Immature natural killer cell (primary cell): ENCODE data around the gene PRPF6. TPM values are rescaled to one million over a fixed set of nuclear protein-coding genes. Genes with fewer than 3 reads are reported as not detected.

Experiments used
- DNase-seq, 3 donors: peaks; one replicate each; pipeline ENCODE4 v3.0.0; 2022; ENCODE audit warnings: mixed read lengths in 1 of 3
- H3K27ac Mint-ChIP-seq, 6 donors: one replicate each; pipeline ENCODE4 v1.8.0; 2020; ENCODE audit warnings: mixed read lengths in 6 of 6, mild to moderate bottlenecking in 5 of 6, inconsistent platforms in 4 of 6, moderate library complexity in 3 of 6
- H3K27me3 Mint-ChIP-seq, 3 donors: one replicate each; pipeline ENCODE4 v1.8.0; 2020 to 2021; ENCODE audit warnings: low read depth in 3 of 3, mild to moderate bottlenecking in 3 of 3, mixed read lengths in 3 of 3, moderate library complexity in 3 of 3, inconsistent platforms in 1 of 3
- H3K36me3 Mint-ChIP-seq, 3 donors: one replicate each; pipeline ENCODE4 v1.8.0; 2020; ENCODE audit warnings: mixed read lengths in 3 of 3, inconsistent platforms in 2 of 3, mild to moderate bottlenecking in 2 of 3
- H3K4me1 Mint-ChIP-seq, 2 donors: one replicate each; pipeline ENCODE4 v1.8.0; 2020; ENCODE audit warnings: inconsistent platforms in 2 of 2, mild to moderate bottlenecking in 2 of 2, mixed read lengths in 2 of 2, moderate library complexity in 1 of 2
- H3K4me3 Mint-ChIP-seq, 5 donors: one replicate each; pipeline ENCODE4 v1.8.0; 2020; ENCODE audit warnings: mild to moderate bottlenecking in 5 of 5, mixed read lengths in 5 of 5, inconsistent platforms in 3 of 5, moderate library complexity in 3 of 5
- H3K9me3 Mint-ChIP-seq, 6 donors: one replicate each; pipeline ENCODE4 v1.8.0; 2020; ENCODE audit warnings: mild to moderate bottlenecking in 6 of 6, mixed read lengths in 6 of 6, inconsistent platforms in 4 of 6, moderate library complexity in 3 of 6
- polyA plus RNA-seq, 3 donors: library from polyadenylated mRNA; unstranded; fragments of 300-500 nt; fragmentation: Illumina TruSeq; gene quantifications; one replicate each; pipeline ENCODE4 v1.2.3, GENCODE V29; 2021

PRPF6 gene
- polyA plus RNA-seq, 3 donors from 2014 or later, result 52.6 to 94.4 (median 63.1) TPM

- Mint-ChIP-seq H3K9me3 (no peaks in the 10 kb centered on the region), H3K27ac (peak overlapping the region in 2 of 6 donors; percentile 23 to 39)
- no peak for DNase-seq
Observed at GRCh38 chr20:64075556-64075955, 94.6 kb downstream of the PRPF6 start.

GRCh38 chr20:64076061-64076997 is 95.4 kb downstream of the PRPF6 start:
- peaks cover 16 to 25% of the 10 kb centered on the region in 2 donors for H3K4me1 Mint-ChIP-seq
- no peak for DNase-seq
- peaks cover 0 to 2% (median 0%) of the 10 kb centered on the region in 3 donors for H3K27me3 Mint-ChIP-seq
- no peaks in the 10 kb centered on the region for H3K9me3 Mint-ChIP-seq
- peak overlapping the region in 2 of 6 donors; percentile 23 to 86 for H3K27ac Mint-ChIP-seq
- peak overlapping the region in 1 of 5 donors; percentile 29 for H3K4me3 Mint-ChIP-seq
- H3K36me3 Mint-ChIP-seq, result peaks cover 0 to 3% (median 3%) of the 10 kb centered on the region in 3 donors

More at GRCh38 chr20:64075556-64075955, 94.6 kb downstream of the PRPF6 start:
- peaks cover 13 to 23% of the 10 kb centered on the region in 2 donors for H3K4me1 Mint-ChIP-seq
- peak overlapping the region in 1 of 5 donors; percentile 30 for H3K4me3 Mint-ChIP-seq
- peaks cover 0 to 2% (median 0%) of the 10 kb centered on the region in 3 donors for H3K27me3 Mint-ChIP-seq
- H3K36me3 Mint-ChIP-seq, result peaks cover 0 to 3% (median 3%) of the 10 kb centered on the region in 3 donors

GRCh38 chr20:64077094-64077493 is 96.2 kb downstream of the PRPF6 start:
- H3K27me3 Mint-ChIP-seq, result peaks cover 0 to 5% (median 0%) of the 10 kb centered on the region in 3 donors
- no peaks in the 10 kb centered on the region for H3K9me3 Mint-ChIP-seq
- peak overlapping the region; percentile 88 to 93 (median 91) for H3K4me3 Mint-ChIP-seq
- peak in 1 of 3 donors; percentile 16 for DNase-seq
- peaks cover 16 to 25% of the 10 kb centered on the region in 2 donors for H3K4me1 Mint-ChIP-seq
- peak overlapping the region in 5 of 6 donors; percentile 61 to 93 (median 80) for H3K27ac Mint-ChIP-seq
- peaks cover 0 to 3% (median 3%) of the 10 kb centered on the region in 3 donors for H3K36me3 Mint-ChIP-seq

- Mint-ChIP-seq H3K27ac (peak overlapping the region; percentile 65 to 93 (median 80)), H3K27me3 (peaks cover 0 to 5% (median 0%) of the 10 kb centered on the region in 3 donors), H3K36me3 (peaks cover 0 to 3% (median 3%) of the 10 kb centered on the region in 3 donors), H3K4me3 (peak overlapping the region; percentile 88 to 93 (median 91)), H3K4me1 (peaks cover 16 to 26% of the 10 kb centered on the region in 2 donors), H3K9me3 (no peaks in the 10 kb centered on the region)
- no peak for DNase-seq
Observed at GRCh38 chr20:64077541-64077875, 96.6 kb downstream of the PRPF6 start.

- no peaks in the 10 kb centered on the region for H3K9me3 Mint-ChIP-seq
- peaks cover 0 to 5% (median 0%) of the 10 kb centered on the region in 3 donors for H3K27me3 Mint-ChIP-seq
- DNase-seq, result peak; percentile 48 to 62 (median 53)
- peaks cover 0 to 3% (median 2%) of the 10 kb centered on the region in 3 donors for H3K36me3 Mint-ChIP-seq
- peaks cover 20 to 29% of the 10 kb centered on the region in 2 donors for H3K4me1 Mint-ChIP-seq
- H3K4me3 Mint-ChIP-seq, result peak overlapping the region; percentile 88 to 93 (median 91)
- peak overlapping the region; percentile 65 to 93 (median 80) for H3K27ac Mint-ChIP-seq
Observed at GRCh38 chr20:64077876-64078551, 97.1 kb downstream of the PRPF6 start.

GRCh38 chr20:64078934-64079272 is 98.0 kb downstream of the PRPF6 start:
- no peaks in the 10 kb centered on the region for H3K36me3 Mint-ChIP-seq
- H3K4me3 Mint-ChIP-seq, result peak overlapping the region; percentile 88 to 93 (median 91)
- H3K4me1 Mint-ChIP-seq, result peaks cover 21 to 32% of the 10 kb centered on the region in 2 donors
- H3K9me3 Mint-ChIP-seq, result no peaks in the 10 kb centered on the region
- DNase-seq, result no peak
- H3K27me3 Mint-ChIP-seq, result peaks cover 0 to 5% (median 0%) of the 10 kb centered on the region in 3 donors
- peak overlapping the region; percentile 65 to 93 (median 80) for H3K27ac Mint-ChIP-seq

- peak; percentile 68 to 70 (median 69) for DNase-seq
- peak within 1 kb of the TSS; percentile 79 to 93 (median 88) for H3K27ac Mint-ChIP-seq
- peak within 1 kb of the TSS; percentile 88 to 93 (median 91) for H3K4me3 Mint-ChIP-seq
- peaks cover 25 to 35% of the 10 kb centered on the region in 2 donors for H3K4me1 Mint-ChIP-seq
- H3K36me3 Mint-ChIP-seq, result no peaks in the 10 kb centered on the region
- H3K9me3 Mint-ChIP-seq, result no peaks in the 10 kb centered on the region
- peaks cover 0 to 8% (median 2%) of the 10 kb centered on the region in 3 donors for H3K27me3 Mint-ChIP-seq
Observed at GRCh38 chr20:64079273-64080012, 98.5 kb downstream of the PRPF6 start, which contains the start of gene RGS19. RGS19 (minus strand) TSS chr20:64079518; CDS start chr20:64076886, 2,632 bp downstream.

GRCh38 chr20:64080013-64080812 is 99.3 kb downstream of the PRPF6 start, which contains the start of gene OPRL1:
OPRL1 (plus strand) TSS chr20:64080082; CDS start chr20:64092721, 12,639 bp downstream.
- Mint-ChIP-seq H3K27me3 (peaks cover 0 to 10% (median 6%) of the 10 kb centered on the region in 3 donors), H3K4me1 (peaks cover 26 to 35% of the 10 kb centered on the region in 2 donors), H3K4me3 (peak within 1 kb of the TSS; percentile 88 to 93 (median 91)), H3K36me3 (no peaks in the 10 kb centered on the region), H3K9me3 (no peaks in the 10 kb centered on the region), H3K27ac (peak within 1 kb of the TSS; percentile 79 to 93 (median 88))
- peak in 2 of 3 donors; percentile 38 to 49 for DNase-seq

GRCh38 chr20:64080813-64081623 is 100.1 kb downstream of the PRPF6 start:
- H3K4me1 Mint-ChIP-seq, result peaks cover 26 to 31% of the 10 kb centered on the region in 2 donors
- no peaks in the 10 kb centered on the region for H3K36me3 Mint-ChIP-seq
- peak overlapping the region; percentile 73 to 90 (median 83) for H3K27ac Mint-ChIP-seq
- H3K9me3 Mint-ChIP-seq, result no peaks in the 10 kb centered on the region
- no peak for DNase-seq
- H3K27me3 Mint-ChIP-seq, result peaks cover 3 to 10% (median 10%) of the 10 kb centered on the region in 3 donors
- peak overlapping the region; percentile 78 to 87 (median 80) for H3K4me3 Mint-ChIP-seq

- Mint-ChIP-seq H3K27ac (peak overlapping the region in 4 of 6 donors; percentile 48 to 69 (median 64)), H3K36me3 (no peaks in the 10 kb centered on the region)
Observed at GRCh38 chr20:64081624-64081964, 100.7 kb downstream of the PRPF6 start.

GRCh38 chr20:64082126-64082731 is 101.3 kb downstream of the PRPF6 start:
- H3K27ac Mint-ChIP-seq, result peak overlapping the region in 2 of 6 donors; percentile 48 to 69
- no peaks in the 10 kb centered on the region for H3K36me3 Mint-ChIP-seq
- DNase-seq, result no peak
- peaks cover 25 to 26% of the 10 kb centered on the region in 2 donors for H3K4me1 Mint-ChIP-seq
- peaks cover 5 to 10% (median 10%) of the 10 kb centered on the region in 3 donors for H3K27me3 Mint-ChIP-seq
- peak overlapping the region; percentile 17 to 65 (median 52) for H3K4me3 Mint-ChIP-seq
- no peaks in the 10 kb centered on the region for H3K9me3 Mint-ChIP-seq

More at GRCh38 chr20:64081624-64081964, 100.7 kb downstream of the PRPF6 start:
- Mint-ChIP-seq H3K4me1 (peaks cover 26 to 28% of the 10 kb centered on the region in 2 donors), H3K4me3 (peak overlapping the region; percentile 11 to 65 (median 50)), H3K9me3 (no peaks in the 10 kb centered on the region), H3K27me3 (peaks cover 5 to 10% (median 10%) of the 10 kb centered on the region in 3 donors)
- DNase-seq, result no peak
